WTC11 (cell line): ENCODE data around the gene IVNS1ABP.

ENCODE experiments used
- MYBL2 ChIP-seq: sonication (generic); formaldehyde crosslinking; IDR thresholded peaks from 2 replicates; pipeline ENCODE4 v1.8.1; 2023; ENCODE audit warnings: mild to moderate bottlenecking, moderate library complexity, missing genetic modification reagents
- NR3C1 ChIP-seq: sonication (generic); formaldehyde crosslinking; conservative IDR thresholded peaks from 2 replicates; pipeline ENCODE4 v1.8.1; 2023; ENCODE audit warnings: low read depth, mild to moderate bottlenecking, missing genetic modification reagents
- OVOL2 ChIP-seq: fragments of 250-450 bp; sonication (Bioruptor Pico); IDR thresholded peaks from 2 replicates; pipeline ENCODE4 v1.9.0; 2021; ENCODE audit warnings: mild to moderate bottlenecking, borderline replicate concordance
- SP1 ChIP-seq: sonication (generic); formaldehyde crosslinking; conservative IDR thresholded peaks from 2 replicates; pipeline ENCODE4 v1.8.1; 2022; ENCODE audit warnings: missing genetic modification reagents
- TCF7 ChIP-seq: sonication (generic); formaldehyde crosslinking; IDR thresholded peaks from 2 replicates; pipeline ENCODE4 v1.8.0; 2022; ENCODE audit warnings: mild to moderate bottlenecking, low read depth, missing genetic modification reagents, moderate library complexity
- ZNF317 ChIP-seq: sonication (generic); formaldehyde crosslinking; IDR thresholded peaks from 2 replicates; pipeline ENCODE4 v1.8.1; 2023; ENCODE audit warnings: low read depth, mild to moderate bottlenecking, moderate library complexity, missing genetic modification reagents, borderline replicate concordance
- ZNF423 ChIP-seq: fragments of 250-450 bp; sonication (Bioruptor Pico); IDR thresholded peaks from 2 replicates; pipeline ENCODE4 v2.1.2; 2022; ENCODE audit warnings: mild to moderate bottlenecking, moderate library complexity
- TF ChIP-seq, protein P1 (sequence below): fragments of 200-600 bp; IDR thresholded peaks from 2 replicates; pipeline ENCODE4 v1.8.0; 2022; ENCODE audit warnings: antibody characterized with exemption
- TF ChIP-seq, protein P2 (sequence below): fragments of 250-450 bp; sonication (Bioruptor Pico); IDR thresholded peaks from 2 replicates; pipeline ENCODE4 v2.1.2; 2022; ENCODE audit warnings: mild to moderate bottlenecking, moderate library complexity

DNA sequence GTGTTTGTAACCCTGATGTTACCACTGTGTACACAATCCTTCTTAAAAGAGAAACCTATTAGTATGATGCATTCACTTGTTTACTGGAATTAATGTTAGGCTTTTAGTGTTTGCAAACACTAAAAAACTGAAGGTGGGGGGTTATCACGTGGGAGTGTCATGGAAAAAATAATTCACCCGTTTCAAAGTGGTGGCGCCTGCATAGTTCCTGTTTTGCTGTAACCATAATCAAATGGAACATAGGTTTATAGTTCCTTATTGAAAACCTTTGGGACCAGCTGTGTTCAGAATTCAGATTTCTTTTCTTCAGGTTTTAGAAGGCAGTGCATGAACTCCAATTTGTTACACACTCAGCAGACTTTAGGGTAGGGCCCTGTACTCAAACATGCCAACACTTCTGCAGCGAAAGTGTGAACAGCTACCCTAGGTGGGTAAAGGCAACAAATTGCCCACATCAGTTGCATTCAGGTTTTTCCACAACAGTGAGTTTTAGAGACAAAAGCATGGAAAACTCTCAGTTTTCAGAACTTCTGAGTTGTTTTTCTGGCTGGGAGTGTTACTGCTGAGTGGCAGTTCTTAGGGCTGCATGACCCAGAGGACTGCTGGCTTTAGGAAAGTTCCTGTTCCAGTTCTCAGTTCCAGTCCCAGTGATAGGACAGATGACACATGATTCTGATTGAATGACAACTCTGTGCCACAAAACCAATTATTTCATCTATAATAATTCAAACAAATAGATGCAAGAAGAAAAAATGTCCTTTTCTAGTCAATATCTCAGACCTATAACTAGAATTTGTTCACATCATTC is 29.1 kb upstream of the IVNS1ABP start:
- TF ChIP-seq, protein P1, sequence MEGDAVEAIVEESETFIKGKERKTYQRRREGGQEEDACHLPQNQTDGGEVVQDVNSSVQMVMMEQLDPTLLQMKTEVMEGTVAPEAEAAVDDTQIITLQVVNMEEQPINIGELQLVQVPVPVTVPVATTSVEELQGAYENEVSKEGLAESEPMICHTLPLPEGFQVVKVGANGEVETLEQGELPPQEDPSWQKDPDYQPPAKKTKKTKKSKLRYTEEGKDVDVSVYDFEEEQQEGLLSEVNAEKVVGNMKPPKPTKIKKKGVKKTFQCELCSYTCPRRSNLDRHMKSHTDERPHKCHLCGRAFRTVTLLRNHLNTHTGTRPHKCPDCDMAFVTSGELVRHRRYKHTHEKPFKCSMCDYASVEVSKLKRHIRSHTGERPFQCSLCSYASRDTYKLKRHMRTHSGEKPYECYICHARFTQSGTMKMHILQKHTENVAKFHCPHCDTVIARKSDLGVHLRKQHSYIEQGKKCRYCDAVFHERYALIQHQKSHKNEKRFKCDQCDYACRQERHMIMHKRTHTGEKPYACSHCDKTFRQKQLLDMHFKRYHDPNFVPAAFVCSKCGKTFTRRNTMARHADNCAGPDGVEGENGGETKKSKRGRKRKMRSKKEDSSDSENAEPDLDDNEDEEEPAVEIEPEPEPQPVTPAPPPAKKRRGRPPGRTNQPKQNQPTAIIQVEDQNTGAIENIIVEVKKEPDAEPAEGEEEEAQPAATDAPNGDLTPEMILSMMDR: no peak
- TF ChIP-seq, protein P2, sequence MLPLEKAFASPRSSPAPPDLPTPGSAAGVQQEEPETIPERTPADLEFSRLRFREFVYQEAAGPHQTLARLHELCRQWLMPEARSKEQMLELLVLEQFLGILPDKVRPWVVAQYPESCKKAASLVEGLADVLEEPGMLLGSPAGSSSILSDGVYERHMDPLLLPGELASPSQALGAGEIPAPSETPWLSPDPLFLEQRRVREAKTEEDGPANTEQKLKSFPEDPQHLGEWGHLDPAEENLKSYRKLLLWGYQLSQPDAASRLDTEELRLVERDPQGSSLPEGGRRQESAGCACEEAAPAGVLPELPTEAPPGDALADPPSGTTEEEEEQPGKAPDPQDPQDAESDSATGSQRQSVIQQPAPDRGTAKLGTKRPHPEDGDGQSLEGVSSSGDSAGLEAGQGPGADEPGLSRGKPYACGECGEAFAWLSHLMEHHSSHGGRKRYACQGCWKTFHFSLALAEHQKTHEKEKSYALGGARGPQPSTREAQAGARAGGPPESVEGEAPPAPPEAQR (CRISPR knock-in tag): no peak
- TF ChIP-seq NR3C1 (CRISPR knock-in tag) (no peak), SP1 (CRISPR knock-in tag) (no peak), TCF7 (CRISPR knock-in tag) (no peak), OVOL2 (CRISPR knock-in tag) (no peak), ZNF317 (CRISPR knock-in tag) (no peak), MYBL2 (CRISPR knock-in tag) (no peak), ZNF423 (CRISPR knock-in tag) (no peak)
